Measurements from ENCODE around the gene PGAP2.

The PGAP2 gene

DNA sequence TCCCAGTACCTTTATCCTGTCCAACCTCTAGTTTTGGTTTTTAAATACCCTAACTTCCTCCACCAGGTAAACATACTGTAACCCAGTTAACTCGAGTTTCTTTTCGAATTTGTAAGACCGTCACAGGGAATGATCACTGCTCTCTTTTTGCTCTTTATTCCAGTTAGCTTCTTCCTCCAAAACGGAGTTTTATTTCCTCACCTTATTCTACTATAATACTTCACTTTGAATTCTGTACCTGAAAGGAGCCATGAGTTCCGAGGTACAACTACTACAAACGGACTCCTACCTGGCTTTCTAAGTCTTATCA lies 12.4 kb upstream of the PGAP2 start:
- Histone ChIP-seq H3K4me3 (ENCODE audit: control insufficient read depth in 1 of 7, extremely low read depth in 1 of 7, insufficient read depth in 4 of 7, low read depth in 2 of 7, low read length in 6 of 7) (peak overlapping the region in 6 of 7 experiments; percentile 70 to 95 (median 91)), H3K36me3 (ENCODE audit: control insufficient read depth in 4 of 4, insufficient read depth in 4 of 4, low read length in 3 of 4) (peaks cover 6 to 35% (median 19%) of the 10 kb centered on the region in 4 experiments), H3K27me3 (replicated peaks in 2 of 5; ENCODE audit: control insufficient read depth in 4 of 5, insufficient read depth in 5 of 5, low read length in 4 of 5) (no peaks in the 10 kb centered on the region), H3K27ac (ENCODE audit: insufficient read depth in 1 of 2, low read depth in 1 of 2, low read length in 2 of 2, poor library complexity in 1 of 2, severe bottlenecking in 2 of 2) (peak overlapping the region; percentile 94 to 99), H3K9me3 (ENCODE audit: control extremely low read depth in 1 of 5, control insufficient read depth in 4 of 5, insufficient read depth in 2 of 5, low read depth in 1 of 5, low read length in 4 of 5) (no peaks in the 10 kb centered on the region), H3K4me1 (ENCODE audit: control extremely low read depth in 1 of 4, control insufficient read depth in 4 of 4, insufficient read depth in 4 of 4, low read length in 3 of 4) (peaks cover 9 to 35% (median 26%) of the 10 kb centered on the region in 4 experiments)
- WGBS (ENCODE audit: insufficient coverage), result 31% methylated on average over 6 of the region's 6 CpGs
- CTCF ChIA-PET, result interaction anchor here (1.0 to 7.0 kb wide), 7 partner anchors 8 to 277 kb away, joined by 3 to 49 read pairs (median 5); partner anchors contain the start of gene PGAP2
- no peak for DNase-seq
- POLR2A ChIA-PET, result interaction anchor here (0.9 to 2.8 kb wide), 4 partner anchors 8 to 16 kb away, joined by 4 to 10 read pairs (median 7); partner anchors contain the start of gene PGAP2

DNA sequence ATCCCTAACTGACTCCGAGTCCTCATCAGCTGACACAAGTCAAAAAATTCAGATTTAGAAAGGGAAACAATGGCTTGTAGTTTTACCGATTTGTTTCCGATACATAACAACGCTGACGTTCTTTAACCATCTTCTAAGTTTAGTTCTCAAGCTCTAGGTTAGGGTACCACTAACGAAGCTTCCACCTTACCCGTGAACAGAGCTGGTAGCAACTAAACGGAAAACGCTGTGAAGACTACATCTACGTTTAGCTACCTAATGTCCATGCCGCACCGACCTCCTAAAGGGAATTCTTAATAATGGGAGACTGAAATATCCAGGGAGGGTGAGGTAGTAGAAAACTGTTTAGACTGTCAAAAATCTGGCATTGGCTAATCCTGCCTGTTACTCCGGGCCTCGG lies 12.0 kb upstream of the PGAP2 start:
- no peak for DNase-seq
- Histone ChIP-seq H3K36me3 (ENCODE audit: control insufficient read depth in 4 of 4, insufficient read depth in 4 of 4, low read length in 3 of 4) (peaks cover 6 to 33% (median 19%) of the 10 kb centered on the region in 4 experiments), H3K9me3 (ENCODE audit: control extremely low read depth in 1 of 5, control insufficient read depth in 4 of 5, insufficient read depth in 2 of 5, low read depth in 1 of 5, low read length in 4 of 5) (no peaks in the 10 kb centered on the region), H3K27ac (ENCODE audit: insufficient read depth in 1 of 2, low read depth in 1 of 2, low read length in 2 of 2, poor library complexity in 1 of 2, severe bottlenecking in 2 of 2) (peak overlapping the region; percentile 94 to 99), H3K4me1 (ENCODE audit: control extremely low read depth in 1 of 4, control insufficient read depth in 4 of 4, insufficient read depth in 4 of 4, low read length in 3 of 4) (peaks cover 9 to 35% (median 26%) of the 10 kb centered on the region in 4 experiments), H3K4me3 (ENCODE audit: control insufficient read depth in 1 of 7, extremely low read depth in 1 of 7, insufficient read depth in 4 of 7, low read depth in 2 of 7, low read length in 6 of 7) (peak overlapping the region in 6 of 7 experiments; percentile 70 to 95 (median 91)), H3K27me3 (replicated peaks in 2 of 5; ENCODE audit: control insufficient read depth in 4 of 5, insufficient read depth in 5 of 5, low read length in 4 of 5) (no peaks in the 10 kb centered on the region)
- POLR2A ChIA-PET, result interaction anchor here (0.9 to 2.8 kb wide), 4 partner anchors 8 to 16 kb away, joined by 4 to 10 read pairs (median 7); partner anchors contain the start of gene PGAP2
- CTCF ChIA-PET, result interaction anchor here (1.0 to 7.0 kb wide), 7 partner anchors 8 to 276 kb away, joined by 3 to 49 read pairs (median 5); partner anchors contain the start of gene PGAP2
- 35% methylated on average over 6 of the region's 14 CpGs for WGBS (ENCODE audit: insufficient coverage)

DNA sequence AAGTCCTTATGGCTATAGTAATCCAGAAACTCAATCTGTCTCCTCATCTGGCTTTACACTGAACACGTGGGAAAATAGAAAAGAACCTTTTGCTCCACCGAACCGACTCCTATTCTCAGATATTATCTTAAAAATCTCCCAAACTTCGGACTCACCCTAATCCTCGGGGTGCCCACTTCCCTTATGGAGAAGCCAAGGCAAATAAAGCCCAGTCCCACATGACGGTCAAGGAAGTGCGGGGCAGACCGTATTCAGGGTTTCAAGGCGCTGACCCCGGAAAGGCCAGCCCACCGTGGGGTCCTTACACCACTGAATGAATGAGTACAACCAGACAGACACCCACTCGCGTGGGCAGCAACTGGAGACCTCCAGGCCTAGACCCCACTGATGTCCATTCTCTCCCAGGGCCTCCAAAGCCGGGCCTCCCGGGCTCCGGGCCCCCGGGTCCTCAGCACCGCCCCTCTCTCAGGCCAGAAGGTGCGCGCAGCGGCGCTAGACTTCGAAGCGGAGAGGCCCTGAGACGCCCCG lies 11.5 kb upstream of the PGAP2 start:
- Histone ChIP-seq H3K4me1 (ENCODE audit: control extremely low read depth in 1 of 4, control insufficient read depth in 4 of 4, insufficient read depth in 4 of 4, low read length in 3 of 4) (peaks cover 9 to 35% (median 26%) of the 10 kb centered on the region in 4 experiments), H3K4me3 (ENCODE audit: control insufficient read depth in 1 of 7, extremely low read depth in 1 of 7, insufficient read depth in 4 of 7, low read depth in 2 of 7, low read length in 6 of 7) (peak overlapping the region; percentile 70 to 95 (median 91)), H3K27ac (ENCODE audit: insufficient read depth in 1 of 2, low read depth in 1 of 2, low read length in 2 of 2, poor library complexity in 1 of 2, severe bottlenecking in 2 of 2) (peak overlapping the region; percentile 94 to 99), H3K27me3 (replicated peaks in 2 of 5; ENCODE audit: control insufficient read depth in 4 of 5, insufficient read depth in 5 of 5, low read length in 4 of 5) (no peaks in the 10 kb centered on the region), H3K9me3 (ENCODE audit: control extremely low read depth in 1 of 5, control insufficient read depth in 4 of 5, insufficient read depth in 2 of 5, low read depth in 1 of 5, low read length in 4 of 5) (no peaks in the 10 kb centered on the region), H3K36me3 (ENCODE audit: control insufficient read depth in 4 of 4, insufficient read depth in 4 of 4, low read length in 3 of 4) (peaks cover 6 to 29% (median 19%) of the 10 kb centered on the region in 4 experiments)
- ChIA-PET POLR2A (interaction anchor here (0.9 to 2.8 kb wide), 5 partner anchors 9 to 45 kb away, joined by 3 to 10 read pairs (median 5); partner anchors contain the start of genes PGAP2 and RHOG), CTCF (interaction anchor here (1.0 to 7.0 kb wide), 7 partner anchors 9 to 276 kb away, joined by 3 to 49 read pairs (median 3); partner anchors contain the start of gene PGAP2)
- WGBS (ENCODE audit: insufficient coverage), result 0% methylated on average over 23 of the region's 26 CpGs
- no peak for DNase-seq

DNA sequence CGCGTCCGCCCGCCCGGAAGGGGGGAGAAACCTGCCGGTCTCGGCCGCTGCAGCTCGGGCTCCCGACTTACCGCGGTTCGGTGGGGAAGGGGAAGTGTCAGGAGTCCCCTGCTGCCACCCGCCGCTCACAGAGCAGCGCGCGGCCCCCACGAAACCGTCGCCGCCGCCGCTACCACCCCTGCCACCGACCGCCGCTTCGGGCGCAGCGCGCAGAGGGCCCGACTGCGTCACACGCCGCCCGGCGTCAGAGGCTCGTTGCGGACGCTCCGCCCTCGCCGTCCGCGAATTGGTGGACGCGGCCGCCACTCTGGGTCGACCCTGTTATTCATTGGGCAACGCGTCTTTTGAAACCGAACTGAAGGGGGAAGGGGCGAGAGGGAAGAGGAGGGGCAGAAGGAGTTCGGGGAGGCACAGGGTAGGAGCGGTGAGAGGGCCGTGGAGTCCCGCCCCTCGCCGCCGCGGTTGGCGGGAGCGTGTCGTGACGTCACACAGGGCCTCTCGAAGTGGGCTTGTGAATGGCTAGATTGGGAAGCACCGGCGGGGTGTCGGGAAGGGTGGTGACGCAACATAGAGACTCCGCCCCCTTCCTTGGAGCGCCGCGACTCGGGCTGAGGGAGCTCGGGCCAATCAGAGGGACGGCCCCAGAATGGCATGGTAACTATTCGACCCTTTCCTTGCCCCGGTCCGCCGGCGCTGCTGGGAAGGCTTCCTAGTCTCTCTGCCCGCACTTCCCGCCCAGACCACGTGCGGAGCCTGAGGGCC lies 10.8 kb upstream of the PGAP2 start, which contains the start of gene NUP98:
Gene NUP98 (minus strand): TSS at position 226 of the 762 bp plus-strand sequence. CDS start 15,437 bp downstream, outside the sequence.
- DNase-seq, result peak; percentile 100
- ChIA-PET POLR2A (interaction anchor here (0.5 to 2.8 kb wide), 4 partner anchors 9 to 44 kb away, joined by 3 to 10 read pairs (median 4); partner anchors contain the start of gene RHOG), CTCF (interaction anchor here (1.1 to 7.0 kb wide), 6 partner anchors 9 to 275 kb away, joined by 3 to 49 read pairs (median 7); partner anchors contain the start of gene PGAP2)
- peak within 1 kb of the TSS; percentile 70 to 95 (median 91) for H3K4me3 ChIP-seq (ENCODE audit: control insufficient read depth in 1 of 7, extremely low read depth in 1 of 7, insufficient read depth in 4 of 7, low read depth in 2 of 7, low read length in 6 of 7)
- WGBS (ENCODE audit: insufficient coverage), result 0% methylated on average over 55 of the region's 86 CpGs
- H3K36me3 ChIP-seq (ENCODE audit: control insufficient read depth in 4 of 4, insufficient read depth in 4 of 4, low read length in 3 of 4), result peaks cover 6 to 22% (median 16%) of the 10 kb centered on the region in 4 experiments
- H3K27me3 ChIP-seq (replicated peaks in 2 of 5; ENCODE audit: control insufficient read depth in 4 of 5, insufficient read depth in 5 of 5, low read length in 4 of 5), result no peaks in the 10 kb centered on the region
- peaks cover 9 to 35% (median 26%) of the 10 kb centered on the region in 4 experiments for H3K4me1 ChIP-seq (ENCODE audit: control extremely low read depth in 1 of 4, control insufficient read depth in 4 of 4, insufficient read depth in 4 of 4, low read length in 3 of 4)
- H3K9me3 ChIP-seq (ENCODE audit: control extremely low read depth in 1 of 5, control insufficient read depth in 4 of 5, insufficient read depth in 2 of 5, low read depth in 1 of 5, low read length in 4 of 5), result no peaks in the 10 kb centered on the region
- H3K27ac ChIP-seq (ENCODE audit: insufficient read depth in 1 of 2, low read depth in 1 of 2, low read length in 2 of 2, poor library complexity in 1 of 2, severe bottlenecking in 2 of 2), result peak within 1 kb of the TSS; percentile 94 to 99

DNA sequence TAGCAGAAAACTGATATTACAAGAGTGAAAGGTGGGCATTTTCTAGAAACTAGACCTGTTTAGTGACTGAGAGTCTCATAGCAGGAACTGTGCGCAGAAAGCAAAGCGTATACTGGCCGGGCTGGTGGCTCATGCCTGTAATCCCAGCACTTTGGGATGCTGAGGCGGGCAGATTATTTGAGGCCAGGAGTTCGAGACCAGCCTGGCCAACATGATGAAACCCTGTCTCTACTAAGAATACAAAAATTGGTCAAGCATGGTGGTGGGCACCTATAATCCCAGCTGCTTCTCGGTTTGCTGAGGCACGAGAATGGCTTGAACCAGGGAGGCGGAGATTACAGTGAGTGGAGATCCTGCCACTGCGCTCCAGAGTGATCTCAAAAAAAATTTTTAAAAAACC lies 9.2 kb upstream of the PGAP2 start:
- Histone ChIP-seq H3K9me3 (ENCODE audit: control extremely low read depth in 1 of 5, control insufficient read depth in 4 of 5, insufficient read depth in 2 of 5, low read depth in 1 of 5, low read length in 4 of 5) (no peaks in the 10 kb centered on the region), H3K27me3 (replicated peaks in 2 of 5; ENCODE audit: control insufficient read depth in 4 of 5, insufficient read depth in 5 of 5, low read length in 4 of 5) (no peaks in the 10 kb centered on the region), H3K4me3 (ENCODE audit: control insufficient read depth in 1 of 7, extremely low read depth in 1 of 7, insufficient read depth in 4 of 7, low read depth in 2 of 7, low read length in 6 of 7) (no peak overlapping the region), H3K4me1 (ENCODE audit: control extremely low read depth in 1 of 4, control insufficient read depth in 4 of 4, insufficient read depth in 4 of 4, low read length in 3 of 4) (peaks cover 9 to 35% (median 26%) of the 10 kb centered on the region in 4 experiments), H3K36me3 (ENCODE audit: control insufficient read depth in 4 of 4, insufficient read depth in 4 of 4, low read length in 3 of 4) (peaks cover under 1 to 7% (median 4%) of the 10 kb centered on the region in 4 experiments), H3K27ac (ENCODE audit: insufficient read depth in 1 of 2, low read depth in 1 of 2, low read length in 2 of 2, poor library complexity in 1 of 2, severe bottlenecking in 2 of 2) (no peak overlapping the region)
- CTCF ChIA-PET, result interaction anchor here (0.9 to 7.0 kb wide), 5 partner anchors 9 to 96 kb away, joined by 3 to 49 read pairs (median 7); partner anchors contain the start of gene PGAP2
- POLR2A ChIA-PET, result no interaction called here
- WGBS (ENCODE audit: insufficient coverage), result 94% methylated on average over 6 of the region's 9 CpGs
- DNase-seq, result no peak

DNA sequence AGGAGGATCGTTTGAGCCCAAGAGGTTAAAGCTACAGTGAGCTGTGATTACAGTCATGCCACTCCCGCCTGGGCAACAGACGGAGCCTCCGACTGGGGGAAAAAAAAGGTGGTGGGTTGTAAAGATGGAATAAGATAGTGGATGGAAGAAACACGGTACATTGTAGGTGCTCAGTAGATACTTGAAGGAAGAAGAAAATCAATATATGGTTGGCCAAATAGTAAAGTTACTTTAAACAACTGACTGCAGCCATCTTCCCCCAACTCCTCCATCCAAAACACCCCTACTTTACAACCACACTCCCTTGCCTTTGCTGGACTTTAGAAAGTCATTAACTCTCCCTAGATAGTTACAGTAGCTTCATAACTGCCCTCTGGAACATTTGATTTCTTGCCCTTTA lies 8.5 kb upstream of the PGAP2 start:
- Histone ChIP-seq H3K36me3 (ENCODE audit: control insufficient read depth in 4 of 4, insufficient read depth in 4 of 4, low read length in 3 of 4) (peaks cover 0 to 2% (median under 1%) of the 10 kb centered on the region in 4 experiments), H3K9me3 (ENCODE audit: control extremely low read depth in 1 of 5, control insufficient read depth in 4 of 5, insufficient read depth in 2 of 5, low read depth in 1 of 5, low read length in 4 of 5) (no peaks in the 10 kb centered on the region), H3K4me3 (ENCODE audit: control insufficient read depth in 1 of 7, extremely low read depth in 1 of 7, insufficient read depth in 4 of 7, low read depth in 2 of 7, low read length in 6 of 7) (no peak overlapping the region), H3K27me3 (replicated peaks in 2 of 5; ENCODE audit: control insufficient read depth in 4 of 5, insufficient read depth in 5 of 5, low read length in 4 of 5) (no peaks in the 10 kb centered on the region), H3K4me1 (ENCODE audit: control extremely low read depth in 1 of 4, control insufficient read depth in 4 of 4, insufficient read depth in 4 of 4, low read length in 3 of 4) (peaks cover 9 to 29% (median 24%) of the 10 kb centered on the region in 4 experiments), H3K27ac (ENCODE audit: insufficient read depth in 1 of 2, low read depth in 1 of 2, low read length in 2 of 2, poor library complexity in 1 of 2, severe bottlenecking in 2 of 2) (no peak overlapping the region)
- CTCF ChIA-PET, result interaction anchor here (0.7 to 7.0 kb wide), 5 partner anchors 8 to 34 kb away, joined by 3 to 49 read pairs (median 4); partner anchors contain the start of gene PGAP2
- POLR2A ChIA-PET, result no interaction called here
- no peak for DNase-seq
- 100% methylated on average over 2 of the region's 5 CpGs for WGBS (ENCODE audit: insufficient coverage)

Data from common myeloid progenitor, CD34-positive (primary cell).